Caki2 (cell line): ENCODE measurements around the gene DAP. TPM values are rescaled to one million over a fixed set of nuclear protein-coding genes. Genes with fewer than 3 reads are reported as not detected.
"Not testable (repeated sequence)": the region's sequence is repeated elsewhere in the genome, so short reads cannot be mapped to it uniquely, and the experiment has no call there.

Experiments used
- DNase-seq: peaks from one replicate; pipeline ENCODE4 v3.0.0-alpha.2; 2015; ENCODE audit warnings: low read depth
- in situ Hi-C: cut with HindIII; loops from 2 replicates; pipeline ENCODE4 v1.10.0; 2016; ENCODE audit warnings: low sequenced_read_pairs, low pct_unique_long_range_greater_than_20kb, mixed read lengths
- total RNA-seq: library from RNA; depleted of rRNA; stranded (reverse); fragments of >200 nt; shearing (Covaris generic); gene quantifications from 2 replicates; pipeline ENCODE4 v1.2.3, GENCODE V29; 2014; ENCODE audit warnings: low replicate concordance

DAP gene
- total RNA-seq, 1 experiment from 2014 or later: 10.5 TPM

- in situ Hi-C loops: no loop called here
Observed at GRCh38 chr5:10668697-10669096, 92.3 kb downstream of the DAP start.

GRCh38 chr5:10667431-10668057, 93.5 kb downstream of the DAP start:
- in situ Hi-C loops: no loop called here

More at GRCh38 chr5:10668697-10669096, 92.3 kb downstream of the DAP start:
- no peak for DNase-seq

GRCh38 chr5:10666531-10667299, 94.3 kb downstream of the DAP start:
- DNase-seq: no peak
- in situ Hi-C loops: no loop called here

More at GRCh38 chr5:10667431-10668057, 93.5 kb downstream of the DAP start:
- no peak for DNase-seq

GRCh38 chr5:10665799-10666198, 95.2 kb downstream of the DAP start:
- in situ Hi-C loops: no loop called here
- no peak for DNase-seq

- DNase-seq, in situ Hi-C loops: not testable (repeated sequence)
Observed at GRCh38 chr5:10664180-10664769, 96.8 kb downstream of the DAP start.

GRCh38 chr5:10663489-10664179, 97.4 kb downstream of the DAP start:
- no peak for DNase-seq
- in situ Hi-C loops: no loop called here

- no peak for DNase-seq
- in situ Hi-C loops: no loop called here
Observed at GRCh38 chr5:10662661-10663488, 98.2 kb downstream of the DAP start.

GRCh38 chr5:10662083-10662482, 99.0 kb downstream of the DAP start:
- in situ Hi-C loops: no loop called here
- no peak for DNase-seq

GRCh38 chr5:10661401-10661800, 99.6 kb downstream of the DAP start:
- in situ Hi-C loops: no loop called here
- DNase-seq: no peak

- DNase-seq: no peak
- in situ Hi-C loops: no loop called here
Observed at GRCh38 chr5:10660720-10661387, 100.2 kb downstream of the DAP start.

GRCh38 chr5:10660135-10660534, 100.9 kb downstream of the DAP start:
- in situ Hi-C loops: no loop called here
- DNase-seq: no peak

GRCh38 chr5:10658265-10658664, 102.8 kb downstream of the DAP start:
- in situ Hi-C loops: no loop called here
- no peak for DNase-seq

- in situ Hi-C loops: no loop called here
- DNase-seq: no peak
Observed at GRCh38 chr5:10655972-10656830, 104.8 kb downstream of the DAP start.

GRCh38 chr5:10655161-10655971, 105.7 kb downstream of the DAP start:
- in situ Hi-C loops: no loop called here
- DNase-seq: no peak

GRCh38 chr5:10654566-10654965, 106.5 kb downstream of the DAP start:
- in situ Hi-C loops: no loop called here
- no peak for DNase-seq

- DNase-seq: no peak
- in situ Hi-C loops: no loop called here
Observed at GRCh38 chr5:10653751-10654400, 107.2 kb downstream of the DAP start.
